GM23338 (cell line): ENCODE data around the gene SEC24C. TPM values are rescaled to one million over a fixed set of nuclear protein-coding genes. Genes with fewer than 3 reads are reported as not detected.
A peak's percentile ranks its signal among the peaks of the same experiment; 100 is the strongest.

Experiments used
- ATAC-seq: fragments of 200-7000 bp; cut with Tn5 transposase; 3 replicates; pipeline ENCODE4 v1.9.1; 2020
- DNase-seq: peaks from one replicate; pipeline ENCODE4 v3.0.0-alpha.2; 2015; ENCODE audit warnings: low spot score
- H2AFZ ChIP-seq: fragments of 200-600 bp; sonication (generic); 2 replicates; pipeline ENCODE4 v1.8.0; 2016; ENCODE audit warnings: antibody characterized with exemption, mild to moderate bottlenecking, moderate library complexity
- H3F3A ChIP-seq: fragments of 200-600 bp; sonication (generic); replicated peaks from 2 replicates; pipeline ENCODE4 v1.8.0; 2017; ENCODE audit warnings: antibody characterized with exemption, mixed run types, low read depth
- H3K27ac ChIP-seq: fragments of 200-600 bp; sonication (generic); 2 replicates; pipeline ENCODE4 v1.6.1; 2016; ENCODE audit warnings: low read depth
- H3K27me3 ChIP-seq: fragments of 200-600 bp; sonication (generic); 2 replicates; pipeline ENCODE4 v1.8.0; 2016; ENCODE audit warnings: mild to moderate bottlenecking, mixed run types, moderate library complexity; ENCODE audit not compliant: insufficient read depth
- H3K36me3 ChIP-seq: fragments of 200-600 bp; sonication (generic); 2 replicates; pipeline ENCODE4 v1.8.0; 2016; ENCODE audit warnings: mild to moderate bottlenecking; ENCODE audit not compliant: insufficient read depth
- H3K4me1 ChIP-seq: fragments of 200-600 bp; sonication (generic); 2 replicates; pipeline ENCODE4 v1.8.0; 2016; ENCODE audit warnings: mild to moderate bottlenecking, moderate library complexity; ENCODE audit not compliant: insufficient read depth
- H3K4me2 ChIP-seq: fragments of 200-600 bp; sonication (generic); 2 replicates; pipeline ENCODE4 v1.7.1; 2017; ENCODE audit warnings: mixed run types
- H3K4me3 ChIP-seq: fragments of 200-600 bp; sonication (generic); 2 replicates; pipeline ENCODE4 v1.6.1; 2016; ENCODE audit warnings: mixed run types
- H3K79me2 ChIP-seq: fragments of 200-600 bp; sonication (generic); replicated peaks from 2 replicates; pipeline ENCODE4 v1.8.0; 2017; ENCODE audit warnings: mild to moderate bottlenecking; ENCODE audit not compliant: insufficient read depth
- H3K9me2 ChIP-seq: fragments of 200-600 bp; sonication (generic); 2 replicates; pipeline ENCODE4 v1.8.0; 2017; ENCODE audit not compliant: insufficient read depth
- H4K20me1 ChIP-seq: fragments of 200-600 bp; sonication (generic); replicated peaks from 2 replicates; pipeline ENCODE4 v1.8.0; 2017; ENCODE audit warnings: mild to moderate bottlenecking; ENCODE audit not compliant: insufficient read depth
- H3K27ac Mint-ChIP-seq: 2 replicates; pipeline ENCODE4 v1.8.0; 2020; ENCODE audit warnings: inconsistent platforms, mild to moderate bottlenecking, moderate library complexity, mixed read lengths
- H3K27me3 Mint-ChIP-seq: 3 replicates; pipeline ENCODE4 v1.8.0; 2022; ENCODE audit warnings: low read depth, mild to moderate bottlenecking, moderate library complexity, mixed read lengths, inconsistent platforms; ENCODE audit not compliant: insufficient read depth, poor library complexity
- H3K36me3 Mint-ChIP-seq: 3 replicates; pipeline ENCODE4 v1.8.0; 2021; ENCODE audit warnings: low read depth, mild to moderate bottlenecking, inconsistent platforms, moderate library complexity, mixed read lengths
- H3K4me1 Mint-ChIP-seq: 3 replicates; pipeline ENCODE4 v1.8.0; 2020; ENCODE audit warnings: mild to moderate bottlenecking, inconsistent platforms, mixed read lengths
- H3K4me3 Mint-ChIP-seq: 3 replicates; pipeline ENCODE4 v1.8.0; 2021; ENCODE audit warnings: moderate library complexity, mild to moderate bottlenecking, inconsistent platforms, mixed read lengths
- H3K9me3 Mint-ChIP-seq: 3 replicates; pipeline ENCODE4 v1.8.0; 2020; ENCODE audit warnings: moderate library complexity, mild to moderate bottlenecking, inconsistent platforms, mixed read lengths
- CTCF ChIP-seq, 2 experiments: fragments of 200-600 bp in 1 of 2; sonication (generic) in 1 of 2; conservative IDR thresholded peaks; 2 replicates each; pipeline versions ENCODE4 v1.5.1 to v1.6.1; 2016 to 2017; ENCODE audit warnings: antibody characterized with exemption in 2 of 2, low read depth in 2 of 2, mild to moderate bottlenecking in 2 of 2, moderate library complexity in 1 of 2
- EZH2 ChIP-seq: fragments of 200-600 bp; sonication (generic); IDR thresholded peaks from one replicate; pipeline ENCODE4 v1.8.0; 2017; ENCODE audit warnings: antibody characterized with exemption, mild to moderate bottlenecking, low read depth; ENCODE audit not compliant: unreplicated experiment
- NANOG ChIP-seq: IDR thresholded peaks from 2 replicates; pipeline ENCODE4 v1.6.1; 2016; ENCODE audit warnings: antibody characterized with exemption, borderline replicate concordance
- ZNF114 ChIP-seq: fragments of 250-450 bp; sonication (Bioruptor Pico); IDR thresholded peaks from 2 replicates; pipeline ENCODE4 v1.5.0; 2020; ENCODE audit warnings: mild to moderate bottlenecking, moderate library complexity
- polyA plus RNA-seq: library from polyadenylated mRNA; unstranded; fragments of >200 nt; fragmentation: Nextera tagmentation; extraction: Ambion mirVana; gene quantifications from 2 replicates; pipeline ENCODE4 v1.2.1, GENCODE V29; 2016
- small RNA-seq: library from RNA; depleted of rRNA; stranded (forward); fragments of <200 nt; gene quantifications from one replicate; pipeline ENCODE3, GENCODE V24; 2014; ENCODE audit warnings: low replicate concordance
- total RNA-seq: library from RNA; depleted of rRNA; stranded (reverse); fragments of >200 nt; shearing (Covaris generic); gene quantifications from 2 replicates; pipeline ENCODE4 v1.2.3, GENCODE V29; 2014; rRNA removed

The SEC24C gene
- total and polyA plus RNA-seq, 2 experiments from 2014 or later, result 16.9 to 64.2 TPM

- TF ChIP-seq ZNF114 (CRISPR knock-in tag) (no peak), EZH2 (no peak), CTCF (conservative IDR thresholded peaks at IDR 0.05; ENCODE audit: low read depth in 2 of 2) (peak in 1 of 2 experiments; percentile 48; a peak in 2 of 4 replicates), NANOG (no peak)
- Histone ChIP-seq H3K36me3 (peaks cover 6% of the 10 kb centered on the region; the same call in 1 of the 2 replicates), H3K79me2 (no peaks in the 10 kb centered on the region), H3K9me2 (no peaks in the 10 kb centered on the region), H3K4me1 (no peaks in the 10 kb centered on the region), H3K4me2 (no peak overlapping the region), H3K27ac (peak overlapping the region; percentile 32; the same call in 1 of the 2 replicates), H3F3A (0 out of 2 replicates have a peak, but pooled peaks cover 3% of the 10 kb centered on the region), H4K20me1 (peaks cover 13% of the 10 kb centered on the region), H3K27me3 (no peaks in the 10 kb centered on the region), H3K4me3 (no peak overlapping the region), H2AFZ (no peak overlapping the region)
- Mint-ChIP-seq H3K9me3 (no peaks in the 10 kb centered on the region), H3K36me3 (peaks cover 29% of the 10 kb centered on the region), H3K4me3 (no peak overlapping the region; the same call in 2 of the 3 replicates), H3K27ac (peak overlapping the region; percentile 75; the same call in 1 of the 2 replicates), H3K27me3 (peaks cover 9% of the 10 kb centered on the region), H3K4me1 (peaks cover 6% of the 10 kb centered on the region)
- ATAC-seq, result peak; percentile 79
- peak; percentile 48 for DNase-seq
Measured at GRCh38 chr10:73819513-73820093, 75.4 kb downstream of the SEC24C start.

Small RNAs within 50 kb of the gene (small RNA-seq; reads per million reads assigned to genes)
- not detected for gene AC022400.4
- gene AC022400.9, result not detected
- not detected for gene RNA5SP320
- not detected for gene ZSWIM8-AS1

Other genes starting within 250 kb of the SEC24C start
- 38.5 and 42.9 TPM in 2 replicates for gene PPP3CB, start 248.3 kb upstream of the SEC24C start, total RNA-seq
- gene PPP3CB, start 248.3 kb upstream of the SEC24C start, polyA plus RNA-seq, result 17.9 and 18.3 TPM in 2 replicates
- 27.4 and 29.2 TPM in 2 replicates for gene USP54, start 153.0 kb upstream of the SEC24C start, total RNA-seq
- 12.8 and 15.1 TPM in 2 replicates for gene USP54, start 153.0 kb upstream of the SEC24C start, polyA plus RNA-seq
- gene MYOZ1, start 102.9 kb upstream of the SEC24C start, total RNA-seq, result 2.4 and 3.2 TPM in 2 replicates
- 1.9 and 2.7 TPM in 2 replicates for gene MYOZ1, start 102.9 kb upstream of the SEC24C start, polyA plus RNA-seq
- gene SYNPO2L, start 88.3 kb upstream of the SEC24C start, total RNA-seq, result 0.08 TPM in 1 of 2 replicates, not detected in the other
- gene SYNPO2L, start 88.3 kb upstream of the SEC24C start, polyA plus RNA-seq, result 0.16 and 0.57 TPM in 2 replicates
- 5.3 and 6.7 TPM in 2 replicates for gene AGAP5, start 46.3 kb upstream of the SEC24C start, total RNA-seq
- 4.3 and 5.0 TPM in 2 replicates for gene AGAP5, start 46.3 kb upstream of the SEC24C start, polyA plus RNA-seq
- 40.6 and 41.1 TPM in 2 replicates for gene CHCHD1, start 37.7 kb downstream of the SEC24C start, total RNA-seq
- 187 and 196 TPM in 2 replicates for gene CHCHD1, start 37.7 kb downstream of the SEC24C start, polyA plus RNA-seq
- gene ZSWIM8, start 41.2 kb downstream of the SEC24C start, total RNA-seq, result 30.4 and 40.5 TPM in 2 replicates
- gene ZSWIM8, start 41.2 kb downstream of the SEC24C start, polyA plus RNA-seq, result 20.0 and 20.5 TPM in 2 replicates
- gene NDST2, start 67.2 kb downstream of the SEC24C start, total RNA-seq, result 15.3 and 21.1 TPM in 2 replicates
- 7.4 and 9.4 TPM in 2 replicates for gene NDST2, start 67.2 kb downstream of the SEC24C start, polyA plus RNA-seq
- gene CAMK2G, start 130.2 kb downstream of the SEC24C start, total RNA-seq, result 32.8 and 34.1 TPM in 2 replicates
- 30.1 and 30.6 TPM in 2 replicates for gene CAMK2G, start 130.2 kb downstream of the SEC24C start, polyA plus RNA-seq
- 13.3 and 14.5 TPM in 2 replicates for gene PLAU, start 166.8 kb downstream of the SEC24C start, total RNA-seq
- gene PLAU, start 166.8 kb downstream of the SEC24C start, polyA plus RNA-seq, result 17.5 and 18.0 TPM in 2 replicates